K562 (cell line): Measurements from ENCODE around the gene SNCB. TPM values are rescaled to one million over a fixed set of nuclear protein-coding genes. Genes with fewer than 3 reads are reported as not detected.

Experiments
- ATAC-seq: fragments of 200-7000 bp; cut with Tn5 transposase; 3 replicates; pipeline ENCODE4 v1.9.1; 2020; ENCODE audit warnings: moderate library complexity
- BruUV-seq: library from RNA; stranded (reverse); fragments of 400-500 nt; replicated peaks from 2 replicates; lab custom pipeline; 2021; lab: Mats Ljungman, UMichigan
- CTCF ChIA-PET: fragments of 300-600 bp; formaldehyde crosslinking; extraction: SDS; loops from one replicate; lab custom pipeline; 2021; ENCODE audit warnings: low intra/inter-chr PET ratio; lab: Yijun Ruan, JAX
- POLR2A ChIA-PET: fragments of 300-600, 350-650 bp; sonication (Branson Sonifier 250); formaldehyde crosslinking; extraction: SDS; loops from one replicate; lab custom pipeline; 2021; ENCODE audit warnings: antibody characterized with exemption, inconsistent platforms; lab: Yijun Ruan, JAX
- DNase-seq, 4 experiments: peaks; one replicate each; pipeline versions ENCODE4 v3.0.0 to v3.0.0-alpha.2; 2011 to 2018; ENCODE audit warnings: low spot score in 3 of 4, mixed read lengths in 3 of 4; ENCODE audit errors: extremely low read depth in 1 of 4
- FAIRE-seq: peaks from 2 replicates; lab custom pipeline; 2011; peaks lifted over from hg19 to GRCh38; lab: Jason Lieb, UNC
- H2AFZ ChIP-seq: 2 replicates; pipeline ENCODE4 v1.6.0; 2011; ENCODE audit warnings: low read depth, low read length, control low read depth, inconsistent platforms
- H3K27ac ChIP-seq: fragments of 200-600 bp; 3 replicates; pipeline ENCODE4 v1.8.0; 2011; ENCODE audit warnings: low read depth, mild to moderate bottlenecking, control low read depth, inconsistent platforms, low read length, moderate library complexity, mixed read lengths; ENCODE audit errors: extremely low read depth
- H3K27me3 ChIP-seq, 2 experiments: fragments of 300-600 bp in 1 of 2; 2 replicates in 1 of 2; 3 replicates in 1 of 2; pipeline versions ENCODE4 v1.6.0 to v1.8.0; 2011; ENCODE audit warnings: inconsistent platforms in 2 of 2, low read length in 2 of 2, mild to moderate bottlenecking in 1 of 2, mixed read lengths in 1 of 2, moderate library complexity in 1 of 2; ENCODE audit not compliant: control insufficient read depth in 2 of 2, insufficient read depth in 2 of 2
- H3K36me3 ChIP-seq: fragments of 300-600 bp; 3 replicates; pipeline ENCODE4 v1.8.0; 2011; ENCODE audit warnings: mild to moderate bottlenecking, low read length, inconsistent platforms; ENCODE audit not compliant: control insufficient read depth, insufficient read depth
- H3K4me1 ChIP-seq, 2 experiments: fragments of 200-600 bp in 1 of 2; replicated peaks in 1 of 2; 2 replicates in 1 of 2; 3 replicates in 1 of 2; pipeline versions ENCODE4 v1.5.1 to v1.8.0; 2011; ENCODE audit warnings: inconsistent platforms in 2 of 2, low read length in 2 of 2, mild to moderate bottlenecking in 1 of 2, mixed read lengths in 1 of 2, moderate library complexity in 1 of 2; ENCODE audit not compliant: control insufficient read depth in 2 of 2, insufficient read depth in 2 of 2
- H3K4me2 ChIP-seq: 2 replicates; pipeline ENCODE4 v1.6.1; 2011; ENCODE audit warnings: low read length, control low read depth, inconsistent platforms, mixed read lengths; ENCODE audit not compliant: insufficient read depth
- H3K4me3 ChIP-seq: fragments of 200-600 bp; sonication (generic), shearing (Covaris generic); 2 replicates; pipeline ENCODE4 v1.5.1; 2016; ENCODE audit warnings: control low read depth, inconsistent platforms
- H3K79me2 ChIP-seq: fragments of 200-600 bp; 3 replicates; pipeline ENCODE4 v1.8.0; 2011; ENCODE audit warnings: low read length, inconsistent platforms; ENCODE audit not compliant: control insufficient read depth, insufficient read depth
- H3K9ac ChIP-seq, 2 experiments: 2 replicates each; pipeline versions ENCODE4 v1.6.0 to v1.6.1; 2011; ENCODE audit warnings: low read depth in 2 of 2, low read length in 2 of 2, control low read depth in 1 of 2, inconsistent platforms in 1 of 2, mild to moderate bottlenecking in 1 of 2, mixed read lengths in 1 of 2; ENCODE audit not compliant: insufficient read depth in 1 of 2
- H3K9me1 ChIP-seq: one replicate; pipeline ENCODE4 v1.6.0; 2011; ENCODE audit warnings: inconsistent platforms, mild to moderate bottlenecking, low read length, moderate library complexity; ENCODE audit not compliant: control insufficient read depth, insufficient read depth
- H3K9me3 ChIP-seq: replicated peaks from 2 replicates; pipeline ENCODE4 v1.5.1; 2011; ENCODE audit warnings: low read depth, low read length, inconsistent platforms; ENCODE audit not compliant: control insufficient read depth, insufficient read depth
- H4K20me1 ChIP-seq: replicated peaks from 2 replicates; pipeline ENCODE4 v1.6.1; 2011; ENCODE audit warnings: low read length, inconsistent platforms, mixed read lengths; ENCODE audit not compliant: control insufficient read depth, insufficient read depth
- ETV1 ChIP-seq: fragments of 450-650 bp; conservative IDR thresholded peaks from 2 replicates; pipeline ENCODE4 v1.6.1; 2016; ENCODE audit warnings: missing genetic modification characterization, control low read depth, low read depth, missing compliant biosample characterization
- FOXA3 ChIP-seq, 2 experiments: fragments of 450-650 bp in 1 of 2; sonication (generic) in 1 of 2; formaldehyde crosslinking; IDR thresholded peaks in 1 of 2; conservative IDR thresholded peaks in 1 of 2; 2 replicates each; pipeline versions ENCODE4 v1.4.0 to v1.8.0; 2020 to 2022; ENCODE audit warnings: mild to moderate bottlenecking in 2 of 2, missing genetic modification reagents in 1 of 2
- NFYB ChIP-seq: IDR thresholded peaks from 2 replicates; pipeline ENCODE4 v1.6.1; 2011; ENCODE audit warnings: mild to moderate bottlenecking, moderate library complexity; ENCODE audit not compliant: insufficient read length; ENCODE audit errors: extremely low read depth
- RBFOX2 ChIP-seq: fragments of 200-400 bp; formaldehyde crosslinking; IDR thresholded peaks from 2 replicates; pipeline ENCODE4 v1.6.1; 2017; ENCODE audit warnings: low read depth, mild to moderate bottlenecking, low read length, moderate library complexity
- ZNF586 ChIP-seq: fragments of 450-650 bp; formaldehyde crosslinking; conservative IDR thresholded peaks from 2 replicates; pipeline ENCODE4 v1.4.0; 2020; ENCODE audit warnings: mild to moderate bottlenecking, moderate library complexity
- WGBS: fragments of 100-300 bp; shearing (Covaris generic); methylation state at CpG from one replicate; pipeline ENCODE4 v1.1.6; 2016; ENCODE audit warnings: low coverage, mixed read lengths; ENCODE audit not compliant: insufficient coverage; ENCODE audit errors: missing lambda C conversion rate; 5-methylcytosine and 5-hydroxymethylcytosine counted together
- in situ Hi-C: fragments of 300-500 bp; cut with MboI; formaldehyde crosslinking; loops from 4 replicates; pipeline ENCODE4 v1.15.0; 2018; ENCODE audit warnings: inconsistent platforms, mixed read lengths
- intact Hi-C: fragments of 100-400 bp; cut with micrococcal nuclease; formaldehyde crosslinking; loops from 2 replicates; pipeline ENCODE4 v1.14.2; 2022
- polyA plus RNA-seq, 8 experiments: library from polyadenylated mRNA; depleted of rRNA in 4 of 8; stranded (reverse) in 5 of 8; unstranded in 3 of 8; fragments of >200 nt; fragmentation: Nextera tagmentation in 2 of 8; fragmentation: Illumina TruSeq in 1 of 8; extraction: Ambion mirVana in 2 of 8; extraction: Trizol in 1 of 8; gene quantifications; 2 replicates each; pipeline versions ENCODE4 v1.2.1 to v1.2.3, GENCODE V29; 2011 to 2014; ENCODE audit warnings: inconsistent platforms in 1 of 8, missing spikeins in 1 of 8
- total RNA-seq, 7 experiments: library from RNA; depleted of rRNA in 6 of 7; stranded (reverse); fragments of >200 nt in 6 of 7; fragmentation: Illumina TruSeq in 2 of 7; extraction: Trizol in 2 of 7; gene quantifications; 2 replicates each; pipeline versions ENCODE4 v1.2.1 to v1.2.3, GENCODE V29; 2011 to 2021; ENCODE audit warnings: low replicate concordance in 1 of 7

Gene SNCB
- total and polyA plus RNA-seq, 9 of the 15 experiments (the other 6 are each of a cell fraction or from before 2014, with no cell fraction given), result not detected

DNA sequence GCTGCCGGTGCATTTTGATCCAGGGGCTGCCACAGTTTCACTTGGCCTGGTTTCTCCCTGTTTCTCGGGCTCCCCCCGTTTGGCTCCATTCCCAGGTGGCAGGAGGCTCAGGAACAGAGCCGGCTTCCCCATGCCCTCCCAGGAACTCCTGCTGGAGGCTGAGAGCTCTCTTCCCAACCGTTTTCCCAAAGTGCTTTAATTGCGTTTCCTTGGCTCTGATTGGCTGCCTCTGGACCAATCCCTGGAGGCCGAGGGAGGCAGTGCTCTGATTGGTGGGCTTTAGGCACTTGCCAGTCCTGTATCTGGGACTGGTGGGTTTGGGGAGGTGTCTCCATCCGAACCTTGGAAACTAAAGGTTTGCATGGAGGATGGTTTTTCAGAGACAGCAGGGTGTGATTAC is 21.8 kb upstream of the SNCB start:
- H4K20me1 ChIP-seq, result peaks cover 19% of the 10 kb centered on the region
- in situ Hi-C loops (no loop called here), intact Hi-C loops (no loop called here)
- peaks cover 32% of the 10 kb centered on the region; the same call in 2 of the 3 replicates for H3K36me3 ChIP-seq
- H3K27me3 ChIP-seq, result no peaks in the 10 kb centered on the region
- ATAC-seq (no peak), DNase-seq (peak in 3 of 4 experiments; percentile 79 to 88 (median 87)), FAIRE-seq (peak; percentile 54)
- H3K4me1 ChIP-seq, result peaks cover 26 to 63% of the 10 kb centered on the region in 2 experiments
- POLR2A ChIA-PET, result interaction anchor here (0.8 to 0.9 kb wide), 2 partner anchors 35 to 59 kb away, joined by 3 to 4 read pairs; no protein-coding TSS in a partner anchor
- no peak overlapping the region for H3K4me2 ChIP-seq
- H3K9me3 ChIP-seq, result no peaks in the 10 kb centered on the region
- peaks cover 19% of the 10 kb centered on the region for H3K9me1 ChIP-seq
- no peak for TF ChIP-seq ZNF586 (CRISPR knock-in tag)
- TF ChIP-seq ETV1, result no peak
- peak; percentile 67 for TF ChIP-seq NFYB
- CTCF ChIA-PET, result no interaction called here
- no peak overlapping the region for H3K9ac ChIP-seq
- WGBS, result 80% methylated on average over 8 of the region's 8 CpGs
- no TSS peak for BruUV-seq
- H3K27ac ChIP-seq, result no peak overlapping the region
- peaks cover 45% of the 10 kb centered on the region for H3K79me2 ChIP-seq
- no peak overlapping the region for H2AFZ ChIP-seq
- H3K4me3 ChIP-seq, result no peak overlapping the region

DNA sequence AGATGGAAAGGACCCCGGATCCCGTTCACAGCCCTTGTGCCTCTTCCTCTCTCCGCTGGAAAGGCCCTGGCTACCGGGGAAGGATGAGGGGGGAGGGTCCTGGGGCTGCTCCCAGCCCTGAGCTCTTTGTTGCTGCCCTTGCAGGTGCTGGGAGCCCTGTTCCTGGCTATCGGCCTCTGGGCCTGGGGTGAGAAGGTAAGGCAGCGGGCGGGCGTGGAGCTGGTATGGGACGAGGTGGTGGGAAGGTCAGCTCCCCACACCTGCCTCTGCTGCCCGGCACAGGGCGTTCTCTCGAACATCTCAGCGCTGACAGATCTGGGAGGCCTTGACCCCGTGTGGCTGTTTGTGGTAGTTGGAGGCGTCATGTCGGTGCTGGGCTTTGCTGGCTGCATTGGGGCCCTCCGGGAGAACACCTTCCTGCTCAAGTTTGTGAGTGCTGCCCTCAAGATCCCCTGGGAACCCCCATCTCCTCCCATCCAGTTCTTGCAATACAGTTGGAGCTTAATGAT is 21.2 kb upstream of the SNCB start:
- ChIA-PET CTCF (no interaction called here), POLR2A (interaction anchor here (0.9 kb wide), 1 partner anchor 59 kb away, joined by 4 read pairs; no protein-coding TSS in a partner anchor)
- ATAC-seq, result no peak
- Histone ChIP-seq H3K4me3 (no peak overlapping the region), H3K79me2 (peaks cover 45% of the 10 kb centered on the region), H3K9ac (peak overlapping the region in 1 of 2 experiments; percentile 22; a peak in 1 of 4 replicates), H3K9me3 (no peaks in the 10 kb centered on the region), H3K27ac (no peak overlapping the region), H3K4me2 (no peak overlapping the region), H3K9me1 (peaks cover 19% of the 10 kb centered on the region), H3K4me1 (peaks cover 30 to 63% of the 10 kb centered on the region in 2 experiments), H4K20me1 (peaks cover 19% of the 10 kb centered on the region), H2AFZ (no peak overlapping the region), H3K27me3 (no peaks in the 10 kb centered on the region), H3K36me3 (peaks cover 26% of the 10 kb centered on the region; the same call in 2 of the 3 replicates)
- in situ Hi-C loops, result no loop called here
- intact Hi-C loops, result no loop called here
- no peak for FAIRE-seq
- TF ChIP-seq FOXA3 (CRISPR knock-in tag; conservative IDR thresholded peaks at IDR 0.05 in 1 of 2, IDR thresholded peaks at IDR 0.05 in 1 of 2) (no peak), RBFOX2 (peak; percentile 26; the same call in 1 of the 2 replicates)
- 82% methylated on average over 16 of the region's 17 CpGs for WGBS
- no TSS peak for BruUV-seq
- DNase-seq, result no peak
